ENCODE data around the gene SPRR2D.
A peak's percentile ranks its signal among the peaks of the same experiment; 100 is the strongest.
"Not testable (repeated sequence)": the region's sequence is repeated elsewhere in the genome, so short reads cannot be mapped to it uniquely, and the experiment has no call there.

Gene SPRR2D
- total RNA-seq: 0 to 0.44 (median 0) reads per million in 17 experiments

DNA sequence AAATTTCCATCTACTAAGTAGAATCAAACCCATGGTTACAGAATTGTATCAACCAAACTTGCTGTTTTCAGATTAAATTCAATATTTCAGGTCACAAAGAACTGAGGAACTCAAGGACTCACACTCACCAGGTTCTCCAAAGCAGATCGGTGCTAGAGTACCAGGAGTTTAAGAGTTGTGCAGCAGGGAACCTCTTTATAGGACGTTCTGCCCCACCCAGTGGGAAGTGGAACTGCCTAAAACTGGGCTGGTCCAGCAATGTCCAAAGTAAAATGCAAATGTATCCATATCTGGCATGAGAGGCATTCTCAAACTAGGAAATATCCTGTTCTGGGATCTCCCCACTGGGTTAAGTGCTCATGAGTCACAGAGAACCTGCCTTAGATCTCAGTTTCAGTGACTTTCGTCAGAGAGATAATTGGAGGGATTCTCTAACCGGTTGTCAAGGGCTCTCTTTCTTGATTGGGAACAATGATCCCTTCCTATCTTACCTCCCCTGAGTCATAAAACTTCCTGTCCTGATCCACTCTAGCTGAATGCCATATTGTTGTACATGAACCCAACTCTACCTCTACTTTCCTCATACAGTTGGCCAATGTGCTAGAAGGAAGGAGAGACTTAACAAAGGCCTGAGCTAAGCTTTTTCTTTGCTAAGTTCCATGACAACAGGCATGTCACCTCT, at the start of gene SPRR2D:
Gene SPRR2D, minus strand, starts transcription at position 171 of the 682 bp plus-strand sequence. CDS start 774 bp downstream, outside the sequence.
- DNase-seq: no peak

DNA sequence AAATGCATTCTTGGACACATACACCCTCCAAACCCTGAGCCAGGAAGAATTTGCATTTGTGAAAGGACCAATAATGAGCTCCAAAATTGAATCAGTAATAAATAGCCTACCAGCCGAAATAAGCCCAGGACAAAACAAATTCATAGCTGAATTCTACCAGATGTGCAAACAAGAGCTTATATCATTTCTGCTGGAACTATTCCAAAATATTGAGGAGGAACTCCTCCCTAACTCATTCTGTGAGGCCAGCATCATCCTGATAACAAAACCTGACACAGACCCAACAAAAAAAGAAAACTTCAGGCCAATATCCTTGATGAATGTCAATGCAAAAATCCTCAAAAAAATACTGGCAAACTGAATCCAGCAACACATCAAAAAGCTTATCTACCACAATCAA, 46.7 kb upstream of the SPRR2D start:
- DNase-seq: no peak

DNA sequence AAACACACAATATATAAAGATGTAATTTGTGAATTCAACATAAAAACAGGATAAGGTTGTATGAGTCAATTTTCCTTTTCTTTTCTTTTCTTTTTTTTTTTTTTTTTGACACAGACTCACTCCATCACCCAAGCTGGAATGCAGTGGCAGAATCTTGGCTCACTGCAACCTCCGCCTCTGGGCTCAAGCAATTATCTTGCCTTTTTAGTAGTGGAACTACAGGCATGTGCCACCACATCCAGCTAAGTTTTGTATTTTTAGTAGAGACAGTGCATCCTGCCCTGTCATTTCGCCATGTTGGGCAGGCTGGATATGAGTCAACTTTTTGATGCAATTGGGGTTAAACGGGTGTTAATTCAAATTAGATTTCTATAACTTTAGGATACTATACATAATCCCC, 40.8 kb upstream of the SPRR2D start:
- DNase-seq: no peak

DNA sequence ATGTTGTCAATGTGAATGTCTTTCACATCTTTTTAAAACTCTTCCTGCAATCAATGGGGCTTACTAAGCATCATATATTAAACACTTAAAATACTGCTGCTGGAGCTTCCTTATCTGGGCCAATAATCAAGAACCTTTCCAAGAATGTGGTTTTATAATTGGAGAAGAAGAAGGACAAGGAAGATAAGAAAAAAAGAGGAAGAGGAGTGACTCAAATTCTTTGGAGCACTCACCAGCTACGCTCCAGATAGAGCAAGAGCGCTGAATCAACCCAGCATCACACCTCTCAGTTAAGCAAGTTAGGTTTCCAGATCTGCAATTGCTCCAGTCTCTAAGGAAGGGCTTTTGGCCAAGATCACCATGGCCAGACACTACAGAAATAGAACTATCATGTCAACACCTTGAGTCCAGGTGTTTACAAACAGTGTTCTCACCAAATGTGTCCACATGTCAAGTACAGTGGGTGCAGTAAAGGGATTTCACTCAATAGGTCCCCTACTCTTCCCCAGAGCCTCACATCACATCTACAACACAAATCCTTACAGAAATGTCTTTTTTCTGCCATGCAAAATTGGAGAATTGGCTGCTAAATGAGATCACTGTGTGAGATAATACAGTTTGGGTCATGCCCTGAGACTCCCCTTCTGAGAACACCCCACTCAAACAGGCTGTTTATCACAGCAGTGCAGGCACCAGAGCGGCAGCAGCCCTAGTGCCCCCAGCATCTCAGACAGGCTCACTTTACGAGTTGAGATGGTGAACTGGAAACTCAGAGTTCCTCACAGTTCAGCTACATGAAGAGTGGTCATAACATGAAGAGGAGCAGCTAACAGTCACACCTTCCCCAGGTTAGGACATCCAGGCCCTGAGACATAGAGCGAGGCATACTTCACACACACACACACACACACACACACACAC, 32.1 kb upstream of the SPRR2D start:
- no peak for DNase-seq

DNA sequence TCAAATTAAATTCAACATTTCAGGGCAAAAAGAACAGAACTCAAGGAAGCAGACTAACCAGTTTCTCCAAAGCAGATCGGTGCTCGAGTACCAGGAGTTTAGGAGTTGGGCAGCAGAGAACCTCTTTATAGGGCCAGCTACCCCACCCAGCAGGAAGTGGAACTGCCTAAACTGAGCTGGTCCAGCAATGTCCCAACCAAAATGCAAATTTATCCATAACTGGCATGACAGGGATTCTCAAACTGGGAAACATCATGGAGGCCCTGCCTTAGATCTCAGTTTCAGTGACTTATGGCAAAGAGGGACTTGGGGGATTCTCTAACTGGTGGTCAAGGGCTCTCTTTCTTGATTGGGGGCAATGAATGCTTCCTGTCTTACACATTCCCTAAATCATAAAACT, 30.6 kb upstream of the SPRR2D start, which contains the start of gene SPRR2B:
Gene SPRR2B, minus strand, starts transcription at position 101 of the 400 bp plus-strand sequence. CDS start 772 bp downstream, outside the sequence.
- no peak for DNase-seq

DNA sequence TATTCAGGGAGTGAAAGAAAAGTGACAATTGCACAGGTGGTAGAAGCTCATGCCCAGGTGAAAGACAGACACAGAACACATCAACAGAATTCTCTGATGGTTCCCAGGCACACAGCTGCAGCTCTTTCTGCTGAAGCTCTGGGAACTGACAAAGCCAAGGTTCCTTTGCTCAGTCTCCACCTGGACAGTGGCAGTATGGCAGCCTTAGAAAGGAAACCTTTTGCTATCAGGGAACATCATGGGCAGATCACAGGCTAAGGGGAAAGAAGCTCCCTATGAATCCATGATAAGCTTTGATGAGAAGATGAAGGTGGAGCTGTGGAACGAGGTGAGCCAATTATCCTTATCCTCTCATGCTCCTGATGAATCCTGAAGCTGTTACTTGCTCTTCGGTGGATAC, 29.3 kb upstream of the SPRR2D start:
- DNase-seq: no peak

DNA sequence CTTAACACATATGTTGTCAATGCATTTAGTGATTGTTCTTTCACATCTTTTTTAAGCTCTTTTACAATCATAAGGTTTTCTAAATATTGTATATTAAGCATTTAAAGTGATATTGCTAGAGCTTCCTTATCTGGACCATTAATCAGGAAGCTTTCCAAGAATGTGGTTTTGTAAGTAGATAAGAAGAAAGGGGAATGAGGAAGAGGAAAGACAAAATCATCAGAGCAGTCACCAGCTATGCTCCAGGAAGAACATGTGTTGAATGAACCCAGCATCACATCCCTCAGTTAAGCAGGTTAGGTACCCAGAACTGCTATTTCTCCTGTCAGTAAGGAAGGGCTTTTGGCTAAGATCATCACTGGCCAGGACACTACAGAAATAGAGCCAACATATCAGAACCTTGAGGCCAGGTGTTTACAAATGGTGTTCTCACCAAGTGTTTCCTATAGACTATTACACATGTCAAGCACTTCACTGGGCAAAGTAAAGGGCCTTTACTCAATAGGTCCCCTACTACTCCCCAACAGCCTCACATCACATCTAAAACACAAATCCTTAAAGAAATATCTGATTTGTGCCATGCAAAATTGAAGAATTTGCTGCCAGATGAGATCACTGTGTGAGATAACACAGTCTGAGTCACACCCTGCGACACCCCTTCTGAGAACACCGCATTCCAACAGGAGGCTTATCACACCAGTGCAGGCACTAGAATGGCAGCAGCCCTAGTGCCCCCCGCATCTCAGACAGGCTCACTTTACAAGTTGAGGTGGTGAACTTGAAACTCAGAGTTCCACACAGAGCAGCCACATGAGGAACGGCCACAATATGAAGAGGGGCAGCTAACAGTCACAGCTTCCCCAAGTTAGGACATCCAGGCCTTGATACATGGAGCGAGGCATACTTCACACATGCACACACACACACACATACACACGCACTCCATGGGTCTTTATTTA, 18.2 kb upstream of the SPRR2D start:
- DNase-seq: no peak

DNA sequence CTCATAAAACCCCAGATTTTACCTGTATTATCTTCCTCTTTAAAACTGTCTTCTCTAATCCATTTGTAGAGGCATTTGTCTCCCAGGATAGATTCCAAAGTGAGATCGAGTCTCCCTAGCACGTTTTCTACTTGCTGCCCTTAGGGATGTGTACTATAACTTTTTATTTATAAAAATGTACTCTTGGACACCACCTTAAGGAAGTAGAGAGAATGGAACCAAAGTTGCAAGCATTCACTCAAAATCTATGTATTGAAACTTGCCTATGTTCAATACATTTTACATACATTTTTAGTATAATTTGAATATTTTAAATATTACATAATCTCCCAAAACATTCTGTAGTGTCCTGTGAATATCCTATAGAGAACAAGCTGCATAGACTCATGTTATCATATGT, 17.2 kb upstream of the SPRR2D start:
- no peak for DNase-seq

DNA sequence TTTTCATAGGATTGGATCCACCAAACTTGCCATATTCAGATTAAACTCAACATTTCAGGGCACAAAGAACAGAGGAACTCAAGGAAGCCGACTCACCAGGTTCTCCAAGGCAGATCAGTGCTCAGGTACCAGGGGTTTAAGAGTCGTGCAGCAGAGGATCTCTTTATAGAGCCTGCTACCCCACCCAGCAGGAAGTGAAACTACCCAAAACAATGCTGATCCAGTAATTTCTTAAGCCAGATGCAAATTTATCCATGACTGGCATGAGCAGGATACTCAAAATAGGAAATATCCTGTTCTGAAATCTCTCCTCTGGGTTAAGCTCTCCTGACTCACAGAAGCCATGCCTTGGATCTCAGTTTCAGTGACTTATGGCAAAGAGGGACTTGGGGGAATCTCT, 16.5 kb upstream of the SPRR2D start, which contains the start of gene SPRR2A:
Gene SPRR2A, minus strand, starts transcription at position 138 of the 400 bp plus-strand sequence. CDS start 777 bp downstream, outside the sequence.
- DNase-seq: peak in 2 of 4 experiments; percentile 1 to 4

DNA sequence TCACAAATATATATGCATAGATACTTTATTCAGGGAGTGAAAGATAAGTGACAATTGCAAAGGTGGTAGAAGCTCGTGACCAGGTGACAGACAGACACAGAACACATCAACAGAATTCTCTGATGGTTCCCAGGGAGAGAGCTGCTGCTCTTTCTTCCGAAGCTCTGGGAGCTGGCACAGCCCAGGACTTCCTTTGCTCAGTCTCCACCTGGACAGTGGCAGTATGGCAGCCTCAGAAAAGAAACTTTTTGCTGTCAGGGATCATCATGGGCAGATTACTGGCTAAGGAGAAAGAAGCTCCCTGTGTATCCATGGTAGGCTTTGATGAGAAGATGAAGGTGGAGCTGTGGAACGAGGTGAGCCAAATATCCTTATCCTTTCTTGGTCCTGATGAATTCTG, 15.2 kb upstream of the SPRR2D start:
- DNase-seq: not testable (repeated sequence)

DNA sequence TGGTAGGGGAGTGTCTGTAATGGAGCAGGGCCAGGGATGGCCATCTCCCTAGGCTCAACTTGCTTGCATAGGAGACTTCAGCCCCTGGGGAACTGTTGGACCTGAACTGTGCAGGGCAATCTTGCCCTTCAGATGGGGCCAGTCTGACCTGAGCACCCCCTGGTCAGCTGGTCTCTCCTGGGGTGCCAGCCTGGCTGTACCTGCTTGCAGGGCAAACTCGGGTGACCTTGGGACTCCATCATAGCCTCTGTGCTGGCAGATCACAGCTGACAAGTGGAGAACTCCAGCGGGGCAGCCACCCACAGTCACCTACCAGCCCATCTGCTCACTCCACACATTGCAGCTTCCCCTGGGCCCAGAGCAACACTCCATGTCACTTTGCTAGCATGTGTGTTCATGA, 8.3 kb upstream of the SPRR2D start:
- no peak for DNase-seq

DNA sequence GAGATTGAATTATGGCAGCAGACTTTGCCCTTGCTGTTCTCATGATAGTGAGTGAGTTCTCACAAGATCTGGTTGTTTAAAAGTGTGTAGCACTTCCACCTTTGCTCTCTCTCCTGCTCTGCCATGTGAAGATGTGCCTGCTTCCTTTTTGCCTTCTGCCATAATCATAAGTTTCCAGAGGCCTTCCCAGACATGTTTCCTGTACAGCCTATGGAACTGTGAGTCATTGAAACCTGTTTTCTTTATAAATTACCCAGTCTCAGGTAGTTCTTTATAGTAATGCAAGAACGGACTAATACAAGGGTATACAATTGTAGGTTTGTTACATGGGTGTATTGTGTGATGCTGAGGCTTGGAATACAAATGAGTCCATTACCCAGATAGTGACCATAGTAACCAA, 5.7 kb downstream of the SPRR2D start:
- no peak for DNase-seq

DNA sequence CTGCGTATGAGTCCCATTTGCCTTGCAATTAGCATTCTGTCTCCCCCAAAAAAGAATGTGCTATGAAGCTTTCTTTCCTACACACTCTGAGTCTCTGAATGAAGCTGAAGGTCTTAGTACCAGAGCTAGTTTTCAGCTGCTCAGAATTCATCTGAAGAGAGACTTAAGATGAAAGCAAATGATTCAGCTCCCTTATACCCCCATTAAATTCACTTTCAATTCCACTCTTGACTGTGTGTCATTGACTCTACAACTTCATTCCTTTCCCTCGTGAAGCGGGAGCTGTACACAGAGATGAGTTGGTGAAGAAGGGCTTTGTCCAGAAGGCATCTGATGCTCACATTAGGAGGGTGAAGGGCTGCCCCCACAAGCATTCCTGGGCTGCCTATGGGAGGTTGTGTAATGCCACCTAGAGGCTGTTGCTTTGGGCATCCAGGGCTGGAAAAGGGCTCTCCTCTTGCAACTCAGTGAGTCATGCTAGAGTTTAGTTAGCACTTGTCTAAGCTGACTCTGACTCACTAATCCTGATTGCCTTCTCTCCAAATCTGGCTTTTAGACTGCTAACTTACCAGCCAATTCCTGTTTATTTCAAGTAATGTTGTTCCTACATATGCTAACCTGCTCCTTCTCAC, 8.1 kb downstream of the SPRR2D start:
- peak; percentile 27 to 59 (median 33) for DNase-seq

DNA sequence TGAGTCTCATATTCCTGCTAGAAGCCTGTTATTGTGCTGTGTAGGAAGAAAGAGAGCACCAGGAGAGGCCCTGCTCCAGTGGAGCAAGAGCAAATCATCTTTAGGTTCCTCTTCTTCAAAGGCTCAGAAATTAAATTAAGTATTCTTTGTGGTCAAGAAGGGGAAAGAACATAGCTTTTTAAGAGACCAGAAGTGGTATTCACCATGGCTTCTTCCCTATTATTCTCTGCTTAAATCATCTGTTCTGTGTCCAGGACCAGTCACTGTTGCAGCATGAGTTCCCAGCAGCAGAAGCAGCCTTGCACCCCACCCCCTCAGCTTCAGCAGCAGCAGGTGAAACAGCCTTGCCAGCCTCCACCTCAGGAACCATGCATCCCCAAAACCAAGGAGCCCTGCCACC, 8.8 kb downstream of the SPRR2D start:
- DNase-seq: peak in 2 of 4 experiments; percentile 2 to 32

DNA sequence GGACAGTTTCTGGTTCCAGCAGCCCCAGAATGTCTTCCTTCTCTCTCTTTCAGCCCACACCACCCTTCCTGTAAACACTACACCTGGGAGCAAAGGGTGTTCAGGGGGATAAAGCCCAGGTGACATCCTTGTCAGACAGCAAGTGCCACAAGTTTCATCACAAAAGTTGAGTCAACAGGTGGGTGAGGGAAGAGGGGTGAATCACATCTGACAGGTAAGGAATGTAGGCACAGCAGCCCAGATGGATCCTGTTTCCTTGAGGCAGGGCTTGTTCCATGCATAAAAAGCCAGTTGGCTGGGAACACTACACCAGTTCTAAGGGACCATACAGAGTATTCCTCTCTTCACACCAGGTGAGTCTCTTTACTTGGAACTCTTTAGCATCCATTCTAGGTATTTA, 10.0 kb downstream of the SPRR2D start, which contains the start of gene SPRR1B:
Gene SPRR1B, plus strand, starts transcription at position 309 of the 400 bp plus-strand sequence. CDS start 1,143 bp downstream, outside the sequence.
- no peak for DNase-seq

DNA sequence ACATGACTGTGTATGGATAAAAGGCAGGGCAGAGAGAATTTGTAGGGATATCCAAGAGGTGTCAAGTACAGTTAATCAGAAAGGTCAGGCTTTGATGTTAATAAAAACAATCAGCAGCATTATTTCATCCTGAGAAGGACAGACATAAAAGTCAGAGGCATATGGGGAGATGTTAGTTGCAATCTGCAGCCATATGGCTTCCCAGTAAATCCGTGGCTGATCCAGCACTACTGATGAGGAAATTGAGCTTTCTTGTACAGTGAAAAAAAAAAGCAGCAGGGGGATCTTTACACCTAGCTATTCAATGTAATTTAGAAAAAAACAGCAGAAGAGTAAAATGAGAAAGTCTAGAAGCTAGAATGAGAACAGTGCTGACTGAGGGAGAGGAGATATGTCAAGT, 12.2 kb downstream of the SPRR2D start:
- DNase-seq: no peak

DNA sequence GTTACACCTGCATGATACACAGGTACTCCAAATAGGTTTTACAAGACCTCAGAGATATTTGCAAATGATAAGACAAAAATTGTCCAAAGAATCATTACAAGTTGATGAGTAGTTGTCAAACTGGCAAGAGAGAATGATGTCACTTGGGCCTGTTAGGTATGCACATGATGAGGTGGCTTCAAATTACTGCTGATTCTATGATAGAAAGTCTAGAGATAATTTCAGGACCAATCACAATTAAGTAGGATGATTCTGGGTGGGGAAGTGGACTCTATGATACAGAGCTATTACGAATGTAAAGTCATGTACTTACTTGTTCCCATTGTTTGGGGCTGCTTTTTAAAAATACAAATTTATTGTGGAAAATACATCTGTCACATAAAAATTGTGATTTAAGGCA, 15.1 kb downstream of the SPRR2D start:
- DNase-seq: no peak

DNA sequence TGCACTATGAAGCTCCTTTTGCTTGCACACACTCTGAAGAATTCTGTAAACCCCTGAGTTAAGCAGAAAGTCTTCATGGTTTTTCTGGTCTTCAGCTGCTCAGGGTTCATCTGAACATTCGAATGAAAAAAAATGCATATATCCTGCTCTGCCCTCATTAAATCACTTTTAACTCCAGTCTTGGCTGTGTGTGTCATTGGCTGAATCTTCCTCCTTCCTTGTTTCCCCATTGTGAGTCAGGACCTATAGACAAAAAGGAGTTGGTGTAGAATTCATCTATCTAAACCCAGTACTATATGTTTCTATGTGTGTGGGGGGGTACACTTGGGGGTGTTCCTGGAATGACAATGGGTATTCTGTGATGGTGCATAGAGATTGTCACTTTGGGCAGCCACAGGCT, 16.5 kb downstream of the SPRR2D start:
- DNase-seq: no peak

DNA sequence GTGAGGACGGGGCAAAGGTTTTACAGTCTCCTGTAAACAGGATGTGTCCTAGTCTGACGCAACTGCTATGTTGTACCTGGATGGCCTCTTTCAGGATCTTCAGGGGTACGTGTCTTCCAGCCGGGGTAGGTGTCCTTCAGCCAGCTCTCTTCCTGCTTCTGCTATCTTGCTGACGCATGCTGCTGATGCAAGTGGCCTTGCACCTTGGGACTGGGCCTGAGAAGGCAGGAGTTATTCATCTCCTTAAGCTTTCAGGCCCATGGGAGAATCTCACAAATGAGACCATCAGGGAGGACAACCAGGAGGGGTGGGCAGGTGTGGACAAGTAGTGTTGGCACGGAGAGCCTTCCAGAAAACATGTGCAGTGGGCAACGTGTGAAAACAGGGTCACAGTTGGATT, 17.8 kb downstream of the SPRR2D start:
- no peak for DNase-seq

DNA sequence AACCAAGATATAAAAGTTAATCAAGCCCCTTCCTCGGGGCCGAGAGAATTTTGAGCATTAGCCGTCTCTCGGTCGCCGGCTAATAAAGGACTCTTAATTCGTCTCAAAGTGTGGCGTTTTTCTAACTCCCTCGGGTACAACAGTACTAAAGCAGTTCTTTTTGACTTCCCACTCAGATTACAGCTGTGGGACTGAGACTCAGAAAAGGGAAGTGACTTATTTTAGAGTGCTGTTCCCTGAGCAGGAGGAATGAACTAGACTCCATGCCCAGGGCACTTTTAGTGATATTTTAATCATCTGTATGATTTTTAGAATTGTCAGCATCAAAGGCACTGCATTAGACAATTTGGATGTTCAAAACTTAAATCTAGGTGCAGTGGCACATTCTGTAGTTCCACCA, 18.6 kb downstream of the SPRR2D start:
- peak in 3 of 4 experiments; percentile 4 to 44 (median 36) for DNase-seq

DNA sequence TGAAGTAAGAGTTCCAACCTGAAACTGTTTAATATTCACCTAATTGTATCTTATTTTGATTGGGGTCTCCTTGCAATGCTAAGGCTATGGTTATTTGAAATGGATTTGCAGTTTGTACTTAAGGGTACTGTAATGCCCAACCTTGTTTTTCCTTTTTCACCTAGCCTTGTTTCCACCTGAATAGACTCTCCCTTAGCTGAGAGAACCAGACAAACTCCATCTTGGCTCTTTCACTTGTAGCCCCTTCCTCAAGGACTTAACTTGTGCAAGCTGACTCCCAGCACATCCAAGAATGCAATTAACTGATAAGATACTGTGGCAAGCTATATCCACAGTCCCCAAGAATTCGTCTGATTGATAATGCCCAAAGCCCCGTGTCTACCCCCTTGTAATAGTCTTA, 19.1 kb downstream of the SPRR2D start:
- DNase-seq: not testable (repeated sequence)
